Measurements from ENCODE around the gene ID1.
A peak's percentile ranks its signal among the peaks of the same experiment; 100 is the strongest.
"Not testable (repeated sequence)": the region's sequence is repeated elsewhere in the genome, so short reads cannot be mapped to it uniquely, and the experiment has no call there.

Gene ID1

GRCh38 chr20:31602779-31603441, 2.2 kb upstream of the ID1 start:
- DNase-seq, result peak; percentile 29 to 47

- DNase-seq, result peak; percentile 73 to 81
Measured at GRCh38 chr20:31603822-31604566, 1.1 kb upstream of the ID1 start.

- no peak for DNase-seq
Measured at GRCh38 chr20:31604567-31605030, 490 bp upstream of the ID1 start.

GRCh38 chr20:31605902-31606803, 1.1 kb downstream of the ID1 start:
- DNase-seq, result peak; percentile 36 to 51

GRCh38 chr20:31606804-31607639, 1.9 kb downstream of the ID1 start:
- DNase-seq, result peak; percentile 50 to 57

- DNase-seq, result no peak
Measured at GRCh38 chr20:31607640-31608250, 2.7 kb downstream of the ID1 start.

GRCh38 chr20:31608251-31608945, 3.3 kb downstream of the ID1 start:
- no peak for DNase-seq

GRCh38 chr20:31612271-31612640, 7.2 kb downstream of the ID1 start:
- DNase-seq, result not testable (repeated sequence)

- no peak for DNase-seq
Measured at GRCh38 chr20:31615416-31615815, 10.3 kb downstream of the ID1 start.

GRCh38 chr20:31617432-31618104, 12.5 kb downstream of the ID1 start:
- DNase-seq, result peak; percentile 97

GRCh38 chr20:31620246-31620645, 15.2 kb downstream of the ID1 start:
- no peak for DNase-seq

- not testable (repeated sequence) for DNase-seq
Measured at GRCh38 chr20:31623123-31623505, 18.0 kb downstream of the ID1 start.

GRCh38 chr20:31626534-31626933, 21.4 kb downstream of the ID1 start:
- DNase-seq, result not testable (repeated sequence)

- DNase-seq, result not testable (repeated sequence)
Measured at GRCh38 chr20:31628057-31628456, 23.0 kb downstream of the ID1 start.

- DNase-seq, result no peak
Measured at GRCh38 chr20:31630187-31630790, 25.2 kb downstream of the ID1 start.

GRCh38 chr20:31632548-31633338, 27.7 kb downstream of the ID1 start:
- DNase-seq, result no peak

- no peak for DNase-seq
Measured at GRCh38 chr20:31633339-31633914, 28.3 kb downstream of the ID1 start.

- no peak for DNase-seq
Measured at GRCh38 chr20:31637660-31638059, 32.6 kb downstream of the ID1 start, which contains the start of gene COX4I2. Gene COX4I2, plus strand, starts transcription at chr20:31637912. Its CDS starts 1,106 bp downstream, at chr20:31639018.

- no peak for DNase-seq
Measured at GRCh38 chr20:31638317-31638716, 33.2 kb downstream of the ID1 start.
